Subcutaneous adipose tissue (tissue), 4 donors: ENCODE data around the gene DLK2. TPM values are rescaled to one million over a fixed set of nuclear protein-coding genes. Genes with fewer than 3 reads are reported as not detected.

Source experiments
- CTCF ChIP-seq: fragments of 450-650 bp; IDR thresholded peaks from one replicate; pipeline ENCODE4 v1.5.1; 2016; ENCODE audit warnings: low read depth, mild to moderate bottlenecking, control low read depth, antibody characterized with exemption, moderate library complexity
- total RNA-seq, 4 donors: library from RNA; depleted of rRNA; stranded (reverse); fragments of >200 nt; gene quantifications; one replicate each; pipeline ENCODE4 v1.1.0, GENCODE V29; 2016

The DLK2 gene
- total RNA-seq, 4 donors from 2014 or later = not detected

GRCh38 chr6:43496370-43497128 lies 41.2 kb upstream of the DLK2 start:
- TF ChIP-seq CTCF = no peak

- TF ChIP-seq CTCF = no peak
Measured at GRCh38 chr6:43495409-43495941, 40.1 kb upstream of the DLK2 start.

- no peak for TF ChIP-seq CTCF
Measured at GRCh38 chr6:43494766-43495165, 39.4 kb upstream of the DLK2 start.

- no peak for TF ChIP-seq CTCF
Measured at GRCh38 chr6:43494321-43494720, 39.0 kb upstream of the DLK2 start.

- no peak for TF ChIP-seq CTCF
Measured at GRCh38 chr6:43493833-43494232, 38.5 kb upstream of the DLK2 start.

- no peak for TF ChIP-seq CTCF
Measured at GRCh38 chr6:43493230-43493629, 37.9 kb upstream of the DLK2 start.

- TF ChIP-seq CTCF = no peak
Measured at GRCh38 chr6:43492673-43493072, 37.3 kb upstream of the DLK2 start.
